NCI-H526 treated with DMSO at 0.1 percent for 48 hours (cell line): ENCODE results near the gene PTPA.

Source experiments
- DNase-seq: peaks from one replicate; lab custom pipeline; 2025; lab: John Stamatoyannopoulos, UW

Gene PTPA

GRCh38 chr9:129110740-129111527 is at the start of gene PTPA, which contains the start of gene CRAT:
TSS of gene PTPA (plus strand) at chr9:129111415. CDS start at chr9:129111601, 186 bp downstream.
TSS of gene CRAT (minus strand) at chr9:129110793. CDS start at chr9:129110509, 284 bp downstream.
- peak; percentile 54 for DNase-seq

- DNase-seq: no peak
Observed at GRCh38 chr9:129063061-129063460, 48.2 kb upstream of the PTPA start.

- no peak for DNase-seq
Observed at GRCh38 chr9:129064499-129064908, 46.7 kb upstream of the PTPA start.

- no peak for DNase-seq
Observed at GRCh38 chr9:129068110-129068509, 43.1 kb upstream of the PTPA start.

- peak; percentile 24 for DNase-seq
Observed at GRCh38 chr9:129068990-129069861, 42.0 kb upstream of the PTPA start.

- DNase-seq: no peak
Observed at GRCh38 chr9:129069862-129070641, 41.2 kb upstream of the PTPA start.

- no peak for DNase-seq
Observed at GRCh38 chr9:129070696-129071525, 40.3 kb upstream of the PTPA start.

GRCh38 chr9:129071526-129072126 is 39.6 kb upstream of the PTPA start:
- peak; percentile 59 for DNase-seq

GRCh38 chr9:129072171-129072570 is 39.0 kb upstream of the PTPA start:
- no peak for DNase-seq

GRCh38 chr9:129073404-129073803 is 37.8 kb upstream of the PTPA start:
- no peak for DNase-seq

GRCh38 chr9:129074106-129074505 is 37.1 kb upstream of the PTPA start:
- no peak for DNase-seq

- DNase-seq: no peak
Observed at GRCh38 chr9:129075996-129076639, 35.1 kb upstream of the PTPA start.

GRCh38 chr9:129076640-129077037 is 34.6 kb upstream of the PTPA start:
- DNase-seq: no peak

- DNase-seq: no peak
Observed at GRCh38 chr9:129077236-129077635, 34.0 kb upstream of the PTPA start.

- DNase-seq: no peak
Observed at GRCh38 chr9:129078691-129079503, 32.3 kb upstream of the PTPA start.

GRCh38 chr9:129079829-129080228 is 31.4 kb upstream of the PTPA start:
- no peak for DNase-seq

GRCh38 chr9:129080298-129080600 is 31.0 kb upstream of the PTPA start:
- no peak for DNase-seq

- DNase-seq: peak; percentile 93
Observed at GRCh38 chr9:129080601-129081387, 30.4 kb upstream of the PTPA start, which contains the start of gene DOLPP1. TSS of gene DOLPP1 (plus strand) at chr9:129081111. CDS start at chr9:129081132, 21 bp downstream.
